K562 (cell line): ENCODE results near the gene SMG9. TPM values are rescaled to one million over a fixed set of nuclear protein-coding genes. Genes with fewer than 3 reads are reported as not detected.

Experiments
- EZH2 ChIP-seq: IDR thresholded peaks from 2 replicates; pipeline ENCODE4 v1.6.1; 2012; ENCODE audit warnings: low read depth, mild to moderate bottlenecking, inconsistent platforms, low read length, borderline replicate concordance
- JUND ChIP-seq, 2 experiments: IDR thresholded peaks; 2 replicates in 1 of 2; 3 replicates in 1 of 2; pipeline ENCODE4 v1.6.1; 2011; ENCODE audit warnings: borderline replicate concordance in 2 of 2, low read depth in 2 of 2, low read length in 2 of 2, improper control_type of control experiment in 1 of 2, missing biosample characterization in 1 of 2, missing genetic modification characterization in 1 of 2, missing genetic modification reagents in 1 of 2
- KAT7 ChIP-seq: sonication (generic); formaldehyde crosslinking; IDR thresholded peaks from 2 replicates; pipeline ENCODE4 v1.8.0; 2022; ENCODE audit warnings: missing genetic modification reagents, mild to moderate bottlenecking, borderline replicate concordance
- KDM1A ChIP-seq, 2 experiments: fragments of 450-650 bp; IDR thresholded peaks; 2 replicates each; pipeline ENCODE4 v1.6.1; 2016; ENCODE audit warnings: mild to moderate bottlenecking in 2 of 2
- KLF10 ChIP-seq: fragments of 250-450 bp; sonication (Bioruptor Pico); IDR thresholded peaks from 2 replicates; pipeline ENCODE4 v1.6.1; 2021; ENCODE audit warnings: matching md5 sums
- MTA1 ChIP-seq: fragments of 450-650 bp; IDR thresholded peaks from 2 replicates; pipeline ENCODE4 v1.6.1; 2017; ENCODE audit warnings: borderline replicate concordance
- NCOR1 ChIP-seq: fragments of 450-650 bp; IDR thresholded peaks from 2 replicates; pipeline ENCODE4 v1.6.1; 2016; ENCODE audit warnings: mild to moderate bottlenecking, moderate library complexity
- SIRT6 ChIP-seq: IDR thresholded peaks from one replicate; pipeline ENCODE4 v1.6.1; 2012; ENCODE audit warnings: low read depth, mild to moderate bottlenecking, control low read depth, inconsistent platforms, low read length, moderate library complexity
- UBTF ChIP-seq, 2 experiments: IDR thresholded peaks; 2 replicates each; pipeline ENCODE4 v1.6.1; 2012; ENCODE audit warnings: improper control_type of control experiment in 2 of 2, low read depth in 2 of 2, low read length in 2 of 2, borderline replicate concordance in 1 of 2
- ZFP36 ChIP-seq: fragments of 150-350 bp; IDR thresholded peaks from 2 replicates; pipeline ENCODE4 v1.6.1; 2018; ENCODE audit warnings: low read length, low read depth; ENCODE audit not compliant: partially characterized antibody
- ZNF316 ChIP-seq: fragments of 450-650 bp; IDR thresholded peaks from 2 replicates; pipeline ENCODE4 v1.6.1; 2016
- polyA plus RNA-seq, 8 experiments: library from polyadenylated mRNA; depleted of rRNA in 4 of 8; stranded (reverse) in 5 of 8; unstranded in 3 of 8; fragments of >200 nt; fragmentation: Nextera tagmentation in 2 of 8; fragmentation: Illumina TruSeq in 1 of 8; extraction: Ambion mirVana in 2 of 8; extraction: Trizol in 1 of 8; gene quantifications; 2 replicates each; pipeline versions ENCODE4 v1.2.1 to v1.2.3, GENCODE V29; 2011 to 2014; ENCODE audit warnings: inconsistent platforms in 1 of 8, missing spikeins in 1 of 8
- total RNA-seq, 7 experiments: library from RNA; depleted of rRNA in 6 of 7; stranded (reverse); fragments of >200 nt in 6 of 7; fragmentation: Illumina TruSeq in 2 of 7; extraction: Trizol in 2 of 7; gene quantifications; 2 replicates each; pipeline versions ENCODE4 v1.2.1 to v1.2.3, GENCODE V29; 2011 to 2021; ENCODE audit warnings: low replicate concordance in 1 of 7
- TF ChIP-seq, protein P1 (sequence below): fragments of 450-650 bp; IDR thresholded peaks from 2 replicates; pipeline ENCODE4 v1.6.1; 2016; ENCODE audit warnings: mild to moderate bottlenecking, moderate library complexity

The SMG9 gene
- total and polyA plus RNA-seq, 9 of the 15 experiments (the other 6 are each of a cell fraction or from before 2014, with no cell fraction given), result 1.7 to 79.7 (median 40.2) TPM

GRCh38 chr19:43784241-43784980, 29.6 kb upstream of the SMG9 start (continued):
- TF ChIP-seq, protein P1, sequence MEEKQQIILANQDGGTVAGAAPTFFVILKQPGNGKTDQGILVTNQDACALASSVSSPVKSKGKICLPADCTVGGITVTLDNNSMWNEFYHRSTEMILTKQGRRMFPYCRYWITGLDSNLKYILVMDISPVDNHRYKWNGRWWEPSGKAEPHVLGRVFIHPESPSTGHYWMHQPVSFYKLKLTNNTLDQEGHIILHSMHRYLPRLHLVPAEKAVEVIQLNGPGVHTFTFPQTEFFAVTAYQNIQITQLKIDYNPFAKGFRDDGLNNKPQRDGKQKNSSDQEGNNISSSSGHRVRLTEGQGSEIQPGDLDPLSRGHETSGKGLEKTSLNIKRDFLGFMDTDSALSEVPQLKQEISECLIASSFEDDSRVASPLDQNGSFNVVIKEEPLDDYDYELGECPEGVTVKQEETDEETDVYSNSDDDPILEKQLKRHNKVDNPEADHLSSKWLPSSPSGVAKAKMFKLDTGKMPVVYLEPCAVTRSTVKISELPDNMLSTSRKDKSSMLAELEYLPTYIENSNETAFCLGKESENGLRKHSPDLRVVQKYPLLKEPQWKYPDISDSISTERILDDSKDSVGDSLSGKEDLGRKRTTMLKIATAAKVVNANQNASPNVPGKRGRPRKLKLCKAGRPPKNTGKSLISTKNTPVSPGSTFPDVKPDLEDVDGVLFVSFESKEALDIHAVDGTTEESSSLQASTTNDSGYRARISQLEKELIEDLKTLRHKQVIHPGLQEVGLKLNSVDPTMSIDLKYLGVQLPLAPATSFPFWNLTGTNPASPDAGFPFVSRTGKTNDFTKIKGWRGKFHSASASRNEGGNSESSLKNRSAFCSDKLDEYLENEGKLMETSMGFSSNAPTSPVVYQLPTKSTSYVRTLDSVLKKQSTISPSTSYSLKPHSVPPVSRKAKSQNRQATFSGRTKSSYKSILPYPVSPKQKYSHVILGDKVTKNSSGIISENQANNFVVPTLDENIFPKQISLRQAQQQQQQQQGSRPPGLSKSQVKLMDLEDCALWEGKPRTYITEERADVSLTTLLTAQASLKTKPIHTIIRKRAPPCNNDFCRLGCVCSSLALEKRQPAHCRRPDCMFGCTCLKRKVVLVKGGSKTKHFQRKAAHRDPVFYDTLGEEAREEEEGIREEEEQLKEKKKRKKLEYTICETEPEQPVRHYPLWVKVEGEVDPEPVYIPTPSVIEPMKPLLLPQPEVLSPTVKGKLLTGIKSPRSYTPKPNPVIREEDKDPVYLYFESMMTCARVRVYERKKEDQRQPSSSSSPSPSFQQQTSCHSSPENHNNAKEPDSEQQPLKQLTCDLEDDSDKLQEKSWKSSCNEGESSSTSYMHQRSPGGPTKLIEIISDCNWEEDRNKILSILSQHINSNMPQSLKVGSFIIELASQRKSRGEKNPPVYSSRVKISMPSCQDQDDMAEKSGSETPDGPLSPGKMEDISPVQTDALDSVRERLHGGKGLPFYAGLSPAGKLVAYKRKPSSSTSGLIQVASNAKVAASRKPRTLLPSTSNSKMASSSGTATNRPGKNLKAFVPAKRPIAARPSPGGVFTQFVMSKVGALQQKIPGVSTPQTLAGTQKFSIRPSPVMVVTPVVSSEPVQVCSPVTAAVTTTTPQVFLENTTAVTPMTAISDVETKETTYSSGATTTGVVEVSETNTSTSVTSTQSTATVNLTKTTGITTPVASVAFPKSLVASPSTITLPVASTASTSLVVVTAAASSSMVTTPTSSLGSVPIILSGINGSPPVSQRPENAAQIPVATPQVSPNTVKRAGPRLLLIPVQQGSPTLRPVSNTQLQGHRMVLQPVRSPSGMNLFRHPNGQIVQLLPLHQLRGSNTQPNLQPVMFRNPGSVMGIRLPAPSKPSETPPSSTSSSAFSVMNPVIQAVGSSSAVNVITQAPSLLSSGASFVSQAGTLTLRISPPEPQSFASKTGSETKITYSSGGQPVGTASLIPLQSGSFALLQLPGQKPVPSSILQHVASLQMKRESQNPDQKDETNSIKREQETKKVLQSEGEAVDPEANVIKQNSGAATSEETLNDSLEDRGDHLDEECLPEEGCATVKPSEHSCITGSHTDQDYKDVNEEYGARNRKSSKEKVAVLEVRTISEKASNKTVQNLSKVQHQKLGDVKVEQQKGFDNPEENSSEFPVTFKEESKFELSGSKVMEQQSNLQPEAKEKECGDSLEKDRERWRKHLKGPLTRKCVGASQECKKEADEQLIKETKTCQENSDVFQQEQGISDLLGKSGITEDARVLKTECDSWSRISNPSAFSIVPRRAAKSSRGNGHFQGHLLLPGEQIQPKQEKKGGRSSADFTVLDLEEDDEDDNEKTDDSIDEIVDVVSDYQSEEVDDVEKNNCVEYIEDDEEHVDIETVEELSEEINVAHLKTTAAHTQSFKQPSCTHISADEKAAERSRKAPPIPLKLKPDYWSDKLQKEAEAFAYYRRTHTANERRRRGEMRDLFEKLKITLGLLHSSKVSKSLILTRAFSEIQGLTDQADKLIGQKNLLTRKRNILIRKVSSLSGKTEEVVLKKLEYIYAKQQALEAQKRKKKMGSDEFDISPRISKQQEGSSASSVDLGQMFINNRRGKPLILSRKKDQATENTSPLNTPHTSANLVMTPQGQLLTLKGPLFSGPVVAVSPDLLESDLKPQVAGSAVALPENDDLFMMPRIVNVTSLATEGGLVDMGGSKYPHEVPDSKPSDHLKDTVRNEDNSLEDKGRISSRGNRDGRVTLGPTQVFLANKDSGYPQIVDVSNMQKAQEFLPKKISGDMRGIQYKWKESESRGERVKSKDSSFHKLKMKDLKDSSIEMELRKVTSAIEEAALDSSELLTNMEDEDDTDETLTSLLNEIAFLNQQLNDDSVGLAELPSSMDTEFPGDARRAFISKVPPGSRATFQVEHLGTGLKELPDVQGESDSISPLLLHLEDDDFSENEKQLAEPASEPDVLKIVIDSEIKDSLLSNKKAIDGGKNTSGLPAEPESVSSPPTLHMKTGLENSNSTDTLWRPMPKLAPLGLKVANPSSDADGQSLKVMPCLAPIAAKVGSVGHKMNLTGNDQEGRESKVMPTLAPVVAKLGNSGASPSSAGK, result no peak
- no peak for TF ChIP-seq KLF10 (CRISPR knock-in tag)
- no peak for TF ChIP-seq KAT7 (CRISPR knock-in tag)
- 0 out of 4 replicates have a peak, but pooled peaks of 1 of the 2 experiments have one; percentile 21 for TF ChIP-seq UBTF (IDR thresholded peaks at IDR 0.05; ENCODE audit: borderline replicate concordance in 1 of 2, low read depth in 2 of 2, low read length in 2 of 2)
- peak; percentile 18 for TF ChIP-seq ZFP36
- no peak for TF ChIP-seq SIRT6
- TF ChIP-seq NCOR1, result peak; percentile 50; the same call in 1 of the 2 replicates
- peak; percentile 37; the same call in 1 of the 2 replicates for TF ChIP-seq ZNF316
- peak; percentile 45; the same call in 1 of the 2 replicates for TF ChIP-seq MTA1
- no peak for TF ChIP-seq EZH2
- peak; percentile 70 to 80; a peak in 3 of 4 replicates for TF ChIP-seq KDM1A (IDR thresholded peaks at IDR 0.05)
- peak; percentile 99 for TF ChIP-seq JUND (IDR thresholded peaks at IDR 0.05; ENCODE audit: borderline replicate concordance, low read depth, low read length)
- peak; percentile 97; the same call in 2 of the 3 replicates for TF ChIP-seq JUND (tag; IDR thresholded peaks at IDR 0.05; ENCODE audit: borderline replicate concordance, low read depth, low read length)
